Aorta (tissue), 5 donors: ENCODE results near the gene RPGRIP1. TPM values are rescaled to one million over a fixed set of nuclear protein-coding genes. Genes with fewer than 3 reads are reported as not detected.
"Not testable (repeated sequence)": the region's sequence is repeated elsewhere in the genome, so short reads cannot be mapped to it uniquely, and the experiment has no call there.

Experiments
- ATAC-seq: fragments of 200-7000 bp; cut with Tn5 transposase; one replicate; pipeline ENCODE4 v1.9.1; 2022; ENCODE audit warnings: moderate library complexity; ENCODE audit not compliant: low FRiP score
- DNase-seq, 2 donors: peaks; one replicate each; pipeline ENCODE4 v3.0.0-alpha.2; 2020
- H3K27ac ChIP-seq, 2 donors: one replicate each; pipeline ENCODE4 v1.5.1; 2013; ENCODE audit warnings: low read length in 2 of 2, mild to moderate bottlenecking in 2 of 2, moderate library complexity in 2 of 2, control low read depth in 1 of 2, inconsistent platforms in 1 of 2, low read depth in 1 of 2
- H3K27me3 ChIP-seq, 2 donors: one replicate each; pipeline ENCODE4 v1.6.1; 2013; ENCODE audit warnings: control low read depth in 1 of 2, low read length in 1 of 2, mild to moderate bottlenecking in 1 of 2, moderate library complexity in 1 of 2; ENCODE audit not compliant: insufficient read depth in 2 of 2, control insufficient read depth in 1 of 2
- H3K36me3 ChIP-seq, 2 donors: one replicate each; pipeline ENCODE4 v1.6.1; 2013; ENCODE audit warnings: control low read depth in 1 of 2, low read length in 1 of 2, mild to moderate bottlenecking in 1 of 2; ENCODE audit not compliant: insufficient read depth in 2 of 2, control insufficient read depth in 1 of 2
- H3K4me1 ChIP-seq, 2 donors: one replicate each; pipeline ENCODE4 v1.6.1; 2013; ENCODE audit warnings: low read length in 2 of 2, control low read depth in 1 of 2, mild to moderate bottlenecking in 1 of 2, moderate library complexity in 1 of 2; ENCODE audit not compliant: insufficient read depth in 2 of 2, control insufficient read depth in 1 of 2
- H3K4me3 ChIP-seq, 2 donors: one replicate each; pipeline ENCODE4 v1.5.1; 2013; ENCODE audit warnings: low read length in 2 of 2, control low read depth in 1 of 2, mild to moderate bottlenecking in 1 of 2
- H3K9me3 ChIP-seq: one replicate; pipeline ENCODE4 v1.6.1; 2013; ENCODE audit warnings: mild to moderate bottlenecking, low read length; ENCODE audit not compliant: control insufficient read depth
- WGBS, 2 donors: extraction: QIAGEN DNeasy Blood & Tissue Kit; methylation state at CpG; one replicate each; pipeline ENCODE4 v1.1.7; 2013; 5-methylcytosine and 5-hydroxymethylcytosine counted together
- intact Hi-C, 2 donors: fragments of 100-400 bp; cut with DNase I; formaldehyde crosslinking; loops; one replicate each; pipeline versions ENCODE4 v1.14.2 to v1.15.0; 2022
- polyA plus RNA-seq, 2 donors: library from polyadenylated mRNA; stranded (reverse); fragments of 200-250 nt; gene quantifications; one replicate each; pipeline ENCODE4 v1.2.3, GENCODE V29; 2013
- total RNA-seq, 2 donors: library from RNA; stranded (reverse); fragmentation: NEBNext Ultra II Directional; extraction: Animal tissue kit (Norgen Biotek cat#: 25700); gene quantifications; one replicate each; pipeline ENCODE4 v1.2.1, GENCODE V29; 2021
- donor health status: healthy with polysubstance abuse.
- donor health status: Bipolar disorder and iron deficiency.
- donor health status: DM: no; HTN: no; CAD: no.
- donor health status: DM: no; HTN: no; CAD: no.
- donor health status: DM: yes; HTN: yes; CAD: no.

The RPGRIP1 gene
- total and polyA plus RNA-seq, 4 donors, result 0.25 to 2.3 (median 0.39) TPM; not detected in 1

GRCh38 chr14:21244544-21244943 is 35.3 kb upstream of the RPGRIP1 start:
- Histone ChIP-seq H3K27ac (no peak overlapping the region), H3K9me3 (no peaks in the 10 kb centered on the region), H3K27me3 (no peaks in the 10 kb centered on the region), H3K4me3 (no peak overlapping the region), H3K36me3 (peaks cover 0 to 2% of the 10 kb centered on the region in 2 donors), H3K4me1 (peaks cover 0 to 3% of the 10 kb centered on the region in 2 donors)
- intact Hi-C loops, result no loop called here
- WGBS, 2 donors, result 82 to 85% methylated on average over 7 of the region's 7 CpGs
- ATAC-seq (no peak), DNase-seq (no peak)

GRCh38 chr14:21245813-21246212 is 34.1 kb upstream of the RPGRIP1 start:
- Histone ChIP-seq H3K27me3 (no peaks in the 10 kb centered on the region), H3K4me1 (peaks cover 0 to 3% of the 10 kb centered on the region in 2 donors), H3K9me3 (no peaks in the 10 kb centered on the region), H3K36me3 (peaks cover 0 to 2% of the 10 kb centered on the region in 2 donors), H3K27ac (no peak overlapping the region), H3K4me3 (no peak overlapping the region)
- peak in 1 of 2 donors; percentile 39 for DNase-seq
- 91 to 93% methylated on average over 7 of the region's 7 CpGs for WGBS, 2 donors
- ATAC-seq, result no peak
- intact Hi-C loops, result no loop called here

- Histone ChIP-seq H3K27ac (no peak overlapping the region), H3K4me1 (peaks cover 0 to 3% of the 10 kb centered on the region in 2 donors), H3K36me3 (peaks cover 0 to 2% of the 10 kb centered on the region in 2 donors), H3K4me3 (no peak overlapping the region), H3K27me3 (no peaks in the 10 kb centered on the region), H3K9me3 (no peaks in the 10 kb centered on the region)
- intact Hi-C loops, result no loop called here
- WGBS, 2 donors, result 93 to 100% methylated on average over 1 of the region's 1 CpG
- DNase-seq, result no peak
- ATAC-seq, result no peak
Measured at GRCh38 chr14:21248338-21248737, 31.5 kb upstream of the RPGRIP1 start.

- ATAC-seq, result no peak
- Histone ChIP-seq H3K27ac (no peak overlapping the region), H3K36me3 (peaks cover 0 to 2% of the 10 kb centered on the region in 2 donors), H3K27me3 (no peaks in the 10 kb centered on the region), H3K4me1 (peaks cover 0 to 3% of the 10 kb centered on the region in 2 donors), H3K9me3 (no peaks in the 10 kb centered on the region), H3K4me3 (no peak overlapping the region)
- WGBS, 2 donors, result 92% methylated on average over 8 of the region's 8 CpGs
- DNase-seq, result no peak
- intact Hi-C loops, result no loop called here
Measured at GRCh38 chr14:21248739-21249411, 31.0 kb upstream of the RPGRIP1 start.

GRCh38 chr14:21251215-21251614 is 28.7 kb upstream of the RPGRIP1 start:
- H3K4me1 ChIP-seq, result peaks cover 0 to 6% of the 10 kb centered on the region in 2 donors
- peaks cover 0 to 2% of the 10 kb centered on the region in 2 donors for H3K36me3 ChIP-seq
- DNase-seq (peak in 1 of 2 donors; percentile 43), ATAC-seq (no peak)
- no peak overlapping the region for H3K4me3 ChIP-seq
- no peaks in the 10 kb centered on the region for H3K9me3 ChIP-seq
- no peak overlapping the region for H3K27ac ChIP-seq
- WGBS, 2 donors, result 96 to 99% methylated on average over 5 of the region's 5 CpGs
- no peaks in the 10 kb centered on the region for H3K27me3 ChIP-seq
- intact Hi-C loops, result no loop called here

- 82% methylated on average over 2 of the region's 2 CpGs for WGBS, 2 donors
- intact Hi-C loops, result no loop called here
- H3K27me3 ChIP-seq, result no peaks in the 10 kb centered on the region
- peaks cover 0 to 2% of the 10 kb centered on the region in 2 donors for H3K36me3 ChIP-seq
- peaks cover 0 to 6% of the 10 kb centered on the region in 2 donors for H3K4me1 ChIP-seq
- no peaks in the 10 kb centered on the region for H3K9me3 ChIP-seq
- H3K4me3 ChIP-seq, result no peak overlapping the region
- ATAC-seq, result no peak
- DNase-seq, result no peak
- H3K27ac ChIP-seq, result no peak overlapping the region
Measured at GRCh38 chr14:21252149-21252548, 27.7 kb upstream of the RPGRIP1 start.

- 34 to 37% methylated on average over 4 of the region's 4 CpGs for WGBS, 2 donors
Measured at GRCh38 chr14:21255385-21256101, 24.3 kb upstream of the RPGRIP1 start.

GRCh38 chr14:21256102-21256447 is 23.8 kb upstream of the RPGRIP1 start:
- H3K9me3 ChIP-seq, ATAC-seq, H3K36me3 ChIP-seq, H3K27ac ChIP-seq, DNase-seq, H3K4me3 ChIP-seq, H3K27me3 ChIP-seq, intact Hi-C loops, H3K4me1 ChIP-seq: not testable (repeated sequence)
- WGBS, 2 donors, result 84 to 86% methylated on average over 8 of the region's 8 CpGs

More at GRCh38 chr14:21255385-21256101, 24.3 kb upstream of the RPGRIP1 start:
- Histone ChIP-seq H3K9me3 (no peaks in the 10 kb centered on the region), H3K27me3 (no peaks in the 10 kb centered on the region), H3K4me3 (no peak overlapping the region), H3K36me3 (no peaks in the 10 kb centered on the region), H3K27ac (no peak overlapping the region), H3K4me1 (peaks cover 3 to 5% of the 10 kb centered on the region in 2 donors)
- ATAC-seq (no peak), DNase-seq (no peak)
- intact Hi-C loops, result no loop called here
